Trophoblast cell (in vitro differentiated cells and primary cell): ENCODE results near the gene BFSP2.
A peak's percentile ranks its signal among the peaks of the same experiment; 100 is the strongest.

Experiments used
- DNase-seq, 2 donors: peaks; one replicate each; pipeline ENCODE4 v3.0.0-alpha.2; 2016
- H2AFZ ChIP-seq: 2 replicates; pipeline ENCODE4 v1.6.1; 2013; ENCODE audit warnings: low read length, moderate library complexity, mild to moderate bottlenecking; ENCODE audit not compliant: insufficient read depth, poor library complexity
- H2AK5ac ChIP-seq: 2 replicates; pipeline ENCODE4 v1.6.1; 2013; ENCODE audit warnings: mild to moderate bottlenecking, low read length
- H2BK120ac ChIP-seq: 2 replicates; pipeline ENCODE4 v1.6.1; 2013; ENCODE audit warnings: low read length, mild to moderate bottlenecking, moderate library complexity; ENCODE audit not compliant: insufficient read depth, poor library complexity
- H2BK12ac ChIP-seq: 2 replicates; pipeline ENCODE4 v1.6.1; 2013; ENCODE audit warnings: mild to moderate bottlenecking, low read length, moderate library complexity
- H2BK5ac ChIP-seq: 2 replicates; pipeline ENCODE4 v1.6.1; 2013; ENCODE audit warnings: low read length, low read depth, moderate library complexity, mild to moderate bottlenecking; ENCODE audit not compliant: poor library complexity
- H3K14ac ChIP-seq: 2 replicates; pipeline ENCODE4 v1.6.1; 2013; ENCODE audit warnings: mild to moderate bottlenecking, low read length
- H3K18ac ChIP-seq: 2 replicates; pipeline ENCODE4 v1.6.1; 2013; ENCODE audit warnings: mild to moderate bottlenecking, low read length
- H3K23ac ChIP-seq: 2 replicates; pipeline ENCODE4 v1.6.1; 2013; ENCODE audit warnings: low read length
- H3K27ac ChIP-seq: 2 replicates; pipeline ENCODE4 v1.5.1; 2013; ENCODE audit warnings: low read depth, mild to moderate bottlenecking, inconsistent platforms, low read length, moderate library complexity
- H3K27me3 ChIP-seq: 2 replicates; pipeline ENCODE4 v1.6.1; 2013; ENCODE audit warnings: inconsistent platforms, mild to moderate bottlenecking, low read length, moderate library complexity; ENCODE audit not compliant: insufficient read depth
- H3K36me3 ChIP-seq, 2 experiments: 1 replicate in 1 of 2; 2 replicates in 1 of 2; pipeline ENCODE4 v1.6.1; 2013; ENCODE audit warnings: low read length in 2 of 2, mild to moderate bottlenecking in 2 of 2, moderate library complexity in 1 of 2; ENCODE audit not compliant: insufficient read depth in 2 of 2, control insufficient read depth in 1 of 2
- H3K4ac ChIP-seq: 2 replicates; pipeline ENCODE4 v1.6.1; 2013; ENCODE audit warnings: low read depth, mild to moderate bottlenecking, low read length, moderate library complexity
- H3K4me1 ChIP-seq, 2 experiments: 1 replicate in 1 of 2; 2 replicates in 1 of 2; pipeline ENCODE4 v1.6.1; 2013; ENCODE audit warnings: low read length in 2 of 2, mild to moderate bottlenecking in 2 of 2, moderate library complexity in 1 of 2; ENCODE audit not compliant: insufficient read depth in 2 of 2, control insufficient read depth in 1 of 2
- H3K4me2 ChIP-seq: 2 replicates; pipeline ENCODE4 v1.6.1; 2013; ENCODE audit warnings: inconsistent platforms, mild to moderate bottlenecking, low read length, moderate library complexity
- H3K4me3 ChIP-seq: 2 replicates; pipeline ENCODE4 v1.5.1; 2013; ENCODE audit warnings: mild to moderate bottlenecking, low read depth, low read length, inconsistent platforms
- H3K79me1 ChIP-seq: one replicate; pipeline ENCODE4 v1.6.1; 2013; ENCODE audit warnings: low read length
- H3K79me2 ChIP-seq: 2 replicates; pipeline ENCODE4 v1.6.1; 2013; ENCODE audit warnings: low read length, mild to moderate bottlenecking; ENCODE audit not compliant: control insufficient read depth, insufficient read depth, poor library complexity
- H3K9ac ChIP-seq: 2 replicates; pipeline ENCODE4 v1.6.1; 2013; ENCODE audit warnings: mild to moderate bottlenecking, low read length
- H3K9me3 ChIP-seq: 2 replicates; pipeline ENCODE4 v1.6.1; 2013; ENCODE audit warnings: low read depth, mild to moderate bottlenecking, control low read depth, inconsistent platforms, low read length; ENCODE audit not compliant: insufficient read depth
- H4K12ac ChIP-seq: 2 replicates; pipeline ENCODE4 v1.6.1; 2013; ENCODE audit warnings: low read depth, mild to moderate bottlenecking, low read length, moderate library complexity
- H4K8ac ChIP-seq: 2 replicates; pipeline ENCODE4 v1.6.1; 2013; ENCODE audit warnings: low read depth, mild to moderate bottlenecking, low read length, moderate library complexity
- H4K91ac ChIP-seq: one replicate; pipeline ENCODE4 v1.6.1; 2013; ENCODE audit warnings: low read depth, mild to moderate bottlenecking, low read length, moderate library complexity
- WGBS: extraction: QIAGEN DNeasy Blood & Tissue Kit; methylation state at CpG from one replicate; pipeline ENCODE4 v1.1.7; 2013; ENCODE audit warnings: missing lambda C conversion rate; ENCODE audit not compliant: insufficient read length, insufficient coverage; ENCODE audit errors: extremely low coverage; 5-methylcytosine and 5-hydroxymethylcytosine counted together

The BFSP2 gene

DNA sequence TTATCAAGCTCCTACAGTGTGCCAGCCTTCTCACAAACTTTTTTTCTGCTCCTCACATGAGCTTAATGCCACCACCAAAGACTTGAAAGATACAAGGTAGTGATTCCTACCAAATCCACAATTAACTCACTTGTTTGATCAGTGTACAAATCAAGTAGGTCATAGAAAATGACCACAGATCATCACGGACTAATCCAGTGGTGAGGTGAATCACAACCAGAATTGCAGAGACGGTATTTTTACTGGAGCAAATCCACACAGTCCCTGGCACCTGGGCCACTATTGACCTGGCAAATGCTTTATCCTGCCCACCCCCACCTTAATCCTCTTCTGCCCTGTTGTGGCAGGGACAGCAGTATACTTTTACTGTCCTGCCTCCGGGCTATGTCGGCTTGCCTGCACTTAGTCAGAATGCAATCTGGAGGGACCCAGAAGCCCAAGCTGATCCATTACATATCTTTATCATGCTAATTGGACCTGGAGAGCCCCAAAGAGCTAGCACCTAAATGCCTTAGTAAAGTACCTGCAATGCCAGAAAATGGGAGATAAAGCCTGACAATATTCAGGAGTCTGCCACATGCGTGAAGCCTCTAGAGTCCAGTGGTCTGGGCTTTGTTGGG lies 89.7 kb downstream of the BFSP2 start:
- peaks cover 5 to 10% of the 10 kb centered on the region in 2 experiments for H3K4me1 ChIP-seq
- H3K9me3 ChIP-seq: peaks cover 13% of the 10 kb centered on the region
- H3K23ac ChIP-seq: no peak overlapping the region
- DNase-seq: no peak
- WGBS: no CpG with 5 or more reads among the region's 5 CpGs
- no peak overlapping the region for H2AK5ac ChIP-seq
- no peaks in the 10 kb centered on the region for H3K27me3 ChIP-seq
- no peaks in the 10 kb centered on the region for H3K79me2 ChIP-seq
- H3K18ac ChIP-seq: no peak overlapping the region
- no peak overlapping the region for H4K91ac ChIP-seq
- no peak overlapping the region for H3K14ac ChIP-seq
- H3K4ac ChIP-seq: no peak overlapping the region
- H2BK120ac ChIP-seq: no peak overlapping the region
- H3K4me2 ChIP-seq: no peak overlapping the region
- H3K9ac ChIP-seq: no peak overlapping the region
- no peak overlapping the region for H2AFZ ChIP-seq
- H3K79me1 ChIP-seq: peaks cover 2% of the 10 kb centered on the region
- no peak overlapping the region for H4K12ac ChIP-seq
- no peak overlapping the region for H2BK12ac ChIP-seq
- no peak overlapping the region for H3K4me3 ChIP-seq
- no peaks in the 10 kb centered on the region for H3K36me3 ChIP-seq
- H2BK5ac ChIP-seq: no peak overlapping the region
- no peak overlapping the region for H3K27ac ChIP-seq
- H4K8ac ChIP-seq: no peak overlapping the region

DNA sequence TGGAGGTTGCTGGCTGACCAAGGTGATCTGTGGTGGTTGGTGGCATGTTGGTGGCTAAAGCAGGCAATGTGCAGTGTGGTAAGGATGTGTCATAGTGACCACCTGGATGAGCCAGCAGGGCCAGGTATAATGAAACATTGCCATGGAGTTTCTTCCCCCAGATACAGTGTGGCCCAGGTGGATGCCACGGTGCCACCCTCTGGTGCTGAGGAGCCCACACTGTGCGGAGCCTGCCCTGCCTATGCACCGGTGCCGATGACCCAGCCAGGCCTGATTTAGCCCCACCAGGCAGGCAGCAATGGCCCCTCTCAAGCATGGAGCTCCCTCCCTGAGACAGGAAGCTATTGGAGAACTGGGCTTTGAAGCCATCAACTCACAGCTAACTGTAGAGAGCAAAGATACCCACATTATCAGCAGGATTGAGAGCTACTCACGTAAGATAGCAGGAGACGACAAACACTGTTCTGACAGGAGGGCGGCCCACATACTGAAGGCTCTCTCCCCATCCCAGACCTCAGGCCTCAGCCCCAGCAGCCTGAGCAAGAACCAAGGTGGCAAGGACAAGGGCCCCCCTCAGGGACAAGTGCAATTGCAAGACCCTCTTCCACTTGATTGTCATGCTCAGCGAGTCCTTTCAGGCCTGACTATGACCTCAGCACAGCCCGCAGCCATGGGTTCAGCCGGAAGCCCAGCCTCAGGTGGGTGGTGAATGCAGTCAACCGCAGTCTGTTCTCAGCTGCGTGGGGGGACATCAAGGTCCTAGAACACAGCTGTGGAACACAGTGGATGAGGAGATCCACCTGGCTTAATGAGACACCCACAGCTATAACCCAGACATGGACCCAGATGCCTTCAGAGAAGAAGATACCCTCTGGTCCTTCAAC lies 90.9 kb downstream of the BFSP2 start:
- Histone ChIP-seq H4K12ac (no peak overlapping the region), H2BK120ac (peak overlapping the region; percentile 35), H4K91ac (no peak overlapping the region)

DNA sequence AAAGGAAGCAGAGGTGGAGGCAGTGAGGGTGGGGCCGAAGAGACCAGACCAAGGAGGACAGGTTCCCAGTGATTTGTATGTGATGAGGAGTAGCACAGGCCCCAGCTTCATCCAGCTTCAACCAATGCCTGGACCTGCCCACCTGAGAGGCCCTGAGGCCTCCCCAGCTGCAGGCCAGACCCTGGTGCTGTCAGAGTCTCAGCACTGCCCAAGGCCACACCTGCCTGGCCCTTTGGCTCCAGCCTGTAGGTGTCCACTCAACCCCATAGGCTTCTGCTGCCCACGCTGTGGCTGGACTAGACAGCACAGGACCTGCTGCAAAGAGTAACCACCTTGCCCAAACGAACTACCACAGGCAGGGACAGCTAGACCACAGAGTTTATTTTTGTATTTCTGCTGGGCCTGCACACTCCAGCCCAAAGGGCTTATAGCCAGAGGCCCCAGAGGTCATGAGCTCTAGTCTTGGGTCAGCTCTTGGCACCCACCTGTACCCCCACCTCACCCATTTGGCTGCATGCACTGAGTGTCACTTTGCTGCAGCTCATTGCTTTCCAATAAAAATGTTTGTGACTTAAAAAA lies 91.7 kb downstream of the BFSP2 start:
- Histone ChIP-seq H3K4me1 (peaks cover 5 to 10% of the 10 kb centered on the region in 2 experiments), H3K9ac (no peak overlapping the region), H4K91ac (no peak overlapping the region), H3K27me3 (no peaks in the 10 kb centered on the region), H2BK12ac (no peak overlapping the region), H3K4ac (no peak overlapping the region), H2AFZ (no peak overlapping the region), H2AK5ac (no peak overlapping the region), H3K4me2 (no peak overlapping the region), H2BK5ac (no peak overlapping the region), H3K14ac (no peak overlapping the region), H3K79me2 (no peaks in the 10 kb centered on the region), H3K23ac (no peak overlapping the region), H4K12ac (no peak overlapping the region), H3K27ac (no peak overlapping the region), H4K8ac (no peak overlapping the region), H3K18ac (no peak overlapping the region), H3K4me3 (no peak overlapping the region), H3K36me3 (no peaks in the 10 kb centered on the region), H3K9me3 (peaks cover 8% of the 10 kb centered on the region), H2BK120ac (no peak overlapping the region), H3K79me1 (peaks cover 2% of the 10 kb centered on the region)
- no CpG with 5 or more reads among the region's 3 CpGs for WGBS
- DNase-seq: no peak

More for the DNA sequence above, 90.9 kb downstream of the BFSP2 start:
- H3K79me1 ChIP-seq: peaks cover 2% of the 10 kb centered on the region
- H2AK5ac ChIP-seq: peak overlapping the region; percentile 70
- no peaks in the 10 kb centered on the region for H3K36me3 ChIP-seq
- H3K23ac ChIP-seq: no peak overlapping the region
- no peak overlapping the region for H3K9ac ChIP-seq
- no peaks in the 10 kb centered on the region for H3K27me3 ChIP-seq
- no peak for DNase-seq
- no CpG with 5 or more reads among the region's 12 CpGs for WGBS
- H3K4me2 ChIP-seq: no peak overlapping the region
- no peak overlapping the region for H2AFZ ChIP-seq
- H3K27ac ChIP-seq: no peak overlapping the region
- no peak overlapping the region for H4K8ac ChIP-seq
- no peak overlapping the region for H2BK5ac ChIP-seq
- H3K4me1 ChIP-seq: peaks cover 5 to 10% of the 10 kb centered on the region in 2 experiments
- H3K18ac ChIP-seq: peak overlapping the region; percentile 37
- no peak overlapping the region for H3K4me3 ChIP-seq
- no peak overlapping the region for H2BK12ac ChIP-seq
- H3K14ac ChIP-seq: peak overlapping the region; percentile 26
- H3K4ac ChIP-seq: no peak overlapping the region
- H3K9me3 ChIP-seq: peaks cover 13% of the 10 kb centered on the region
- H3K79me2 ChIP-seq: no peaks in the 10 kb centered on the region

DNA sequence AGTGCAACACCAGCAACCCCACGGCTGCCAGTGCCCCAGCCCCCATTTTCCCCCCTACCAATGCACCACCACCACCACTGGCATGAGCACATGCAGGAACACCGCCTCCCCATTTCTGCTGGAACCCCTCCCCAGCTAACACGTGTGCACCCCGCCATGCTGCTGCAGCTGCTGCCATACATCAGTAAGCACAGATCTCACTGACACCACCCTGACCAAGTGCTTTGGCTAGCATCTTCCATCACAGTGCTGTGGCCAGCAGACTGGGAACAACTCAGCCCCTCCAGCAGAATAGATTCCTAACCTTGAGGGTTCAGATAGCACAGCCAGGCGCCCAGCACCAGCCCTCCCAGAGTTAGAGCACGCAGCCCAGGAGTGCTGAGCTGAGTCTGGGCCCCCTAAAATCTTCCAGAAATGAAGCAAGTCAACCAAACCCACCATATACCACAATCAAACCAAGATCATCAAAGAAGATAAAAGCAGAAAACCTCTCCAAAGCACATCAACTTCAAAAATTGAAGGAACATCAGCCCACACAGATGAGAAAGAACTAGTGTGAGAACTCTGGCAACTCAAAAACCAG lies 92.4 kb downstream of the BFSP2 start:
- no peak for DNase-seq
- no CpG with 5 or more reads among the region's 6 CpGs for WGBS
- no peak overlapping the region for H4K8ac ChIP-seq
- no peak overlapping the region for H3K4me3 ChIP-seq
- peaks cover 2% of the 10 kb centered on the region for H3K79me1 ChIP-seq
- no peak overlapping the region for H3K23ac ChIP-seq
- peaks cover 5 to 10% of the 10 kb centered on the region in 2 experiments for H3K4me1 ChIP-seq
- H3K27ac ChIP-seq: no peak overlapping the region
- no peak overlapping the region for H3K4ac ChIP-seq
- no peak overlapping the region for H3K18ac ChIP-seq
- H2BK120ac ChIP-seq: no peak overlapping the region
- H2BK5ac ChIP-seq: no peak overlapping the region
- peaks cover 2% of the 10 kb centered on the region for H3K9me3 ChIP-seq
- H2BK12ac ChIP-seq: no peak overlapping the region
- no peak overlapping the region for H3K9ac ChIP-seq
- H3K14ac ChIP-seq: no peak overlapping the region
- H4K91ac ChIP-seq: no peak overlapping the region
- H4K12ac ChIP-seq: no peak overlapping the region
- H3K79me2 ChIP-seq: no peaks in the 10 kb centered on the region
- no peaks in the 10 kb centered on the region for H3K36me3 ChIP-seq
- no peak overlapping the region for H3K4me2 ChIP-seq
- no peaks in the 10 kb centered on the region for H3K27me3 ChIP-seq
- H2AFZ ChIP-seq: no peak overlapping the region
- no peak overlapping the region for H2AK5ac ChIP-seq
